Stomach (tissue), 9 donors: ENCODE results near the gene MALT1. TPM values are rescaled to one million over a fixed set of nuclear protein-coding genes. Genes with fewer than 3 reads are reported as not detected.
A peak's percentile ranks its signal among the peaks of the same experiment; 100 is the strongest.

ENCODE experiments used
- DNase-seq, 2 donors: peaks; one replicate each; pipeline versions ENCODE4 v3.0.0 to v3.0.0-alpha.2; 2013 to 2019
- H3K27ac ChIP-seq, 5 donors: fragments of 200-600 bp in 4 of 5; sonication (generic) in 4 of 5; one replicate each; pipeline ENCODE4 v1.5.1; 2013 to 2019; ENCODE audit warnings: mild to moderate bottlenecking in 1 of 5, moderate library complexity in 1 of 5
- H3K27me3 ChIP-seq, 3 donors: fragments of 200-600 bp; sonication (generic); one replicate each; pipeline ENCODE4 v1.5.1; 2017 to 2019; ENCODE audit warnings: mixed run types in 1 of 3
- H3K36me3 ChIP-seq, 4 donors: fragments of 200-600 bp; sonication (generic); 1 replicate in 3 of 4; 2 replicates in 1 of 4; pipeline ENCODE4 v1.5.1; 2016 to 2019
- H3K4me1 ChIP-seq, 4 donors: fragments of 200-600 bp; sonication (generic); one replicate each; pipeline ENCODE4 v1.5.1; 2016 to 2019
- H3K4me3 ChIP-seq, 4 donors: fragments of 200-600 bp; sonication (generic) in 3 of 4; one replicate each; pipeline ENCODE4 v1.5.1; 2016 to 2019; ENCODE audit warnings: mild to moderate bottlenecking in 1 of 4
- H3K9me3 ChIP-seq, 4 donors: fragments of 200-600 bp; sonication (generic); one replicate each; pipeline ENCODE4 v1.5.1; 2016 to 2019
- CTCF ChIP-seq, 7 experiments: fragments of 450-650 bp in 4 of 7; fragments of 200-600 bp in 3 of 7; sonication (generic) in 3 of 7; IDR thresholded peaks; one replicate each; pipeline ENCODE4 v1.5.1; 2016 to 2019; ENCODE audit warnings: antibody characterized with exemption in 7 of 7, control low read depth in 2 of 7, mild to moderate bottlenecking in 1 of 7
- EP300 ChIP-seq: sonication (generic); formaldehyde crosslinking; IDR thresholded peaks from one replicate; pipeline ENCODE4 v1.6.1; 2017; ENCODE audit warnings: antibody characterized with exemption
- POLR2A ChIP-seq, 4 donors: fragments of 450-650 bp; IDR thresholded peaks; one replicate each; pipeline ENCODE4 v1.6.1; 2016; ENCODE audit warnings: antibody characterized with exemption in 4 of 4, control low read depth in 2 of 4, mild to moderate bottlenecking in 1 of 4, moderate library complexity in 1 of 4
- POLR2AphosphoS5 ChIP-seq, 3 donors: sonication (generic); formaldehyde crosslinking; IDR thresholded peaks; one replicate each; pipeline ENCODE4 v1.6.1; 2016; ENCODE audit warnings: antibody characterized with exemption in 3 of 3
- WGBS, 5 donors: extraction: QIAGEN DNeasy Blood & Tissue Kit in 3 of 5; methylation state at CpG; one replicate each; pipeline versions ENCODE4 v1.1.5 to v1.1.7; 2013 to 2018; 5-methylcytosine and 5-hydroxymethylcytosine counted together
- intact Hi-C: fragments of 100-400 bp; cut with DNase I; formaldehyde crosslinking; loops from one replicate; pipeline ENCODE4 v1.15.1; 2023; ENCODE audit warnings: low total_unique reads
- polyA plus RNA-seq, 3 donors: library from polyadenylated mRNA; stranded (reverse); fragments of 200-250 nt; gene quantifications; one replicate each; pipeline ENCODE4 v1.2.3, GENCODE V29; 2013
- total RNA-seq, 5 donors: library from RNA; depleted of rRNA; stranded (reverse); fragments of >200 nt; gene quantifications; one replicate each; pipeline versions ENCODE4 v1.1.0 to v1.2.3, GENCODE V29; 2014 to 2016
- donor health status: healthy with polysubstance abuse.
- donor health status: Bipolar disorder and iron deficiency.
- donor health status: healthy.

Gene MALT1
- total and polyA plus RNA-seq, 8 donors = 4.9 to 85.7 (median 13.8) TPM

DNA sequence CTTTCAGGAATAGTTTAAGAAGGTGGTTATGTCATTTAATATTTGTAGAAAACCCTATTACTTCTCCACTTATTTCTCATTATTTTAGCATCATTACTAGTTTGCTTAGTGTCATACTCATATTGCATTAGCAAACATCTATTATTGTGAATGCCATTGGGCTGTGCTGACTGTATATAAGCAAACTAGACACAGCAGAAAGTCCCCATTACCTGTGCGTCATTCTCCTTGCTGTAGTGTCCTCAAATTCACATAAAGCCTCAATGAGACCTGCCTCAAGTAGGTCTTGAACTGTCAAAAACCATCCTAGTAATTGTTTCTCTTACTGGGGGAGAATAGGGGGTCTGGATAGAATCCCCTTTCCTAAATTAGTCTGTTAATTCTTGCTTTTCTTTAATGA lies 43.6 kb downstream of the MALT1 start:
- no peak for TF ChIP-seq CTCF (IDR thresholded peaks at IDR 0.05)
- TF ChIP-seq POLR2A (IDR thresholded peaks at IDR 0.05) = no peak
- no peak for TF ChIP-seq POLR2AphosphoS5 (IDR thresholded peaks at IDR 0.05)
- no peak for TF ChIP-seq EP300
- WGBS, 5 donors = 91 to 100% (median 92%) methylated on average over 1 of the region's 1 CpG
- intact Hi-C loops = no loop called here

GRCh38 chr18:58715540-58715939 lies 44.3 kb downstream of the MALT1 start:
- H3K27me3 ChIP-seq = no peaks in the 10 kb centered on the region
- no peak overlapping the region for H3K27ac ChIP-seq
- no peak for TF ChIP-seq EP300
- TF ChIP-seq CTCF (IDR thresholded peaks at IDR 0.05) = no peak
- no peak for TF ChIP-seq POLR2A (IDR thresholded peaks at IDR 0.05)
- no peak for TF ChIP-seq POLR2AphosphoS5 (IDR thresholded peaks at IDR 0.05)
- no peak overlapping the region for H3K4me3 ChIP-seq
- intact Hi-C loops = no loop called here
- DNase-seq = no peak
- 51 to 67% (median 56%) methylated on average over 2 of the region's 2 CpGs for WGBS, 5 donors
- no peaks in the 10 kb centered on the region for H3K9me3 ChIP-seq
- peaks cover 0 to 5% (median 0%) of the 10 kb centered on the region in 4 donors for H3K4me1 ChIP-seq
- peaks cover 0 to 25% (median 17%) of the 10 kb centered on the region in 4 donors for H3K36me3 ChIP-seq

More for the DNA sequence above, 43.6 kb downstream of the MALT1 start:
- no peak overlapping the region for H3K27ac ChIP-seq
- peaks cover 0 to 5% (median 0%) of the 10 kb centered on the region in 4 donors for H3K4me1 ChIP-seq
- H3K27me3 ChIP-seq = no peaks in the 10 kb centered on the region
- no peak for DNase-seq
- no peak overlapping the region for H3K4me3 ChIP-seq
- H3K9me3 ChIP-seq = no peaks in the 10 kb centered on the region
- H3K36me3 ChIP-seq = peaks cover 0 to 26% (median 20%) of the 10 kb centered on the region in 4 donors

GRCh38 chr18:58716060-58716756 lies 44.9 kb downstream of the MALT1 start:
- 39 to 59% (median 48%) methylated on average over 4 of the region's 4 CpGs for WGBS, 5 donors
- H3K27ac ChIP-seq = no peak overlapping the region
- TF ChIP-seq EP300 (no peak), POLR2AphosphoS5 (IDR thresholded peaks at IDR 0.05) (no peak), CTCF (IDR thresholded peaks at IDR 0.05) (no peak), POLR2A (IDR thresholded peaks at IDR 0.05) (no peak)

GRCh38 chr18:58721566-58722239 lies 50.4 kb downstream of the MALT1 start:
- Histone ChIP-seq H3K9me3 (no peaks in the 10 kb centered on the region), H3K36me3 (peaks cover 0 to 53% (median 35%) of the 10 kb centered on the region in 4 donors), H3K27me3 (no peaks in the 10 kb centered on the region), H3K4me1 (no peaks in the 10 kb centered on the region), H3K27ac (no peak overlapping the region), H3K4me3 (no peak overlapping the region)
- peak in 1 of 2 donors; percentile 11 for DNase-seq
- TF ChIP-seq EP300 = no peak
- TF ChIP-seq POLR2AphosphoS5 (IDR thresholded peaks at IDR 0.05) = no peak
- no peak for TF ChIP-seq CTCF (IDR thresholded peaks at IDR 0.05)
- no peak for TF ChIP-seq POLR2A (IDR thresholded peaks at IDR 0.05)
- intact Hi-C loops = no loop called here
- WGBS, 5 donors = 94 to 96% (median 95%) methylated on average over 9 of the region's 9 CpGs

More at GRCh38 chr18:58716060-58716756, 44.9 kb downstream of the MALT1 start:
- H3K36me3 ChIP-seq = peaks cover 0 to 21% (median 18%) of the 10 kb centered on the region in 4 donors
- H3K9me3 ChIP-seq = no peaks in the 10 kb centered on the region
- intact Hi-C loops = no loop called here
- DNase-seq = peak in 1 of 2 donors; percentile 40
- H3K4me3 ChIP-seq = no peak overlapping the region
- H3K27me3 ChIP-seq = no peaks in the 10 kb centered on the region
- peaks cover 0 to 5% (median 0%) of the 10 kb centered on the region in 4 donors for H3K4me1 ChIP-seq
